Gastrocnemius medialis (tissue), 4 donors: Measurements from ENCODE around the gene SPPL2C. TPM values are rescaled to one million over a fixed set of nuclear protein-coding genes. Genes with fewer than 3 reads are reported as not detected.

Experiments
- ATAC-seq, 2 donors: fragments of 150-250 bp; one replicate each; pipeline ENCODE4 v1.9.1; 2016
- DNase-seq, 2 donors: peaks; one replicate each; pipeline ENCODE4 v3.0.0-alpha.2; 2019
- H3K27ac ChIP-seq, 4 donors: fragments of 200-600 bp; sonication (generic); 1 replicate in 1 of 4; 2 replicates in 3 of 4; pipeline ENCODE4 v1.5.1; 2016 to 2018; ENCODE audit warnings: mild to moderate bottlenecking in 2 of 4, moderate library complexity in 1 of 4
- H3K27me3 ChIP-seq, 3 donors: fragments of 200-600 bp; sonication (generic) in 2 of 3; 1 replicate in 1 of 3; 2 replicates in 2 of 3; pipeline versions ENCODE4 v1.5.1 to v1.6.0; 2016 to 2019; ENCODE audit warnings: mild to moderate bottlenecking in 1 of 3, moderate library complexity in 1 of 3
- H3K36me3 ChIP-seq, 2 donors: fragments of 200-600 bp; sonication (generic) in 1 of 2; one replicate each; pipeline ENCODE4 v1.5.1; 2017 to 2018
- H3K4me1 ChIP-seq, 2 donors: fragments of 200-600 bp; sonication (generic) in 1 of 2; one replicate each; pipeline ENCODE4 v1.5.1; 2016 to 2017; ENCODE audit warnings: mild to moderate bottlenecking in 2 of 2
- H3K4me3 ChIP-seq, 4 donors: fragments of 200-600 bp; sonication (generic) in 3 of 4; 1 replicate in 1 of 4; 2 replicates in 3 of 4; pipeline ENCODE4 v1.5.1; 2016 to 2019; ENCODE audit warnings: mild to moderate bottlenecking in 2 of 4
- H3K9me3 ChIP-seq, 3 donors: fragments of 200-600 bp; sonication (generic) in 2 of 3; 1 replicate in 1 of 3; 2 replicates in 2 of 3; pipeline ENCODE4 v1.5.1; 2016 to 2019
- POLR2A ChIP-seq, 2 donors: fragments of 450-650 bp; IDR thresholded peaks; one replicate each; pipeline ENCODE4 v1.6.1; 2017; ENCODE audit warnings: antibody characterized with exemption in 2 of 2, mild to moderate bottlenecking in 2 of 2, moderate library complexity in 2 of 2
- in situ Hi-C, 4 donors: fragments of 200-750 bp; cut with MboI; loops; one replicate each; pipeline versions ENCODE4 v1.15.0 to v1.8.0; 2017; ENCODE audit warnings: low sequenced_read_pairs in 4 of 4
- intact Hi-C: fragments of 100-400 bp; cut with DNase I; formaldehyde crosslinking; loops from one replicate; pipeline ENCODE4 v1.15.1; 2023; ENCODE audit warnings: low total_unique reads
- total RNA-seq, 4 donors: library from RNA; depleted of rRNA; stranded (reverse); fragments of >200 nt; gene quantifications; one replicate each; pipeline versions ENCODE4 v1.1.0 to v1.2.3, GENCODE V29; 2016
- TF ChIP-seq, protein P1 (sequence below), 5 experiments: fragments of 450-650 bp in 3 of 5; fragments of 200-600 bp in 2 of 5; sonication (generic) in 2 of 5; IDR thresholded peaks in 4 of 5; conservative IDR thresholded peaks in 1 of 5; 1 replicate in 4 of 5; 2 replicates in 1 of 5; pipeline ENCODE4 v1.5.1; 2016 to 2019; ENCODE audit warnings: antibody characterized with exemption in 5 of 5, mild to moderate bottlenecking in 3 of 5, moderate library complexity in 3 of 5

Gene SPPL2C
- total RNA-seq, 4 donors from 2014 or later = not detected

DNA sequence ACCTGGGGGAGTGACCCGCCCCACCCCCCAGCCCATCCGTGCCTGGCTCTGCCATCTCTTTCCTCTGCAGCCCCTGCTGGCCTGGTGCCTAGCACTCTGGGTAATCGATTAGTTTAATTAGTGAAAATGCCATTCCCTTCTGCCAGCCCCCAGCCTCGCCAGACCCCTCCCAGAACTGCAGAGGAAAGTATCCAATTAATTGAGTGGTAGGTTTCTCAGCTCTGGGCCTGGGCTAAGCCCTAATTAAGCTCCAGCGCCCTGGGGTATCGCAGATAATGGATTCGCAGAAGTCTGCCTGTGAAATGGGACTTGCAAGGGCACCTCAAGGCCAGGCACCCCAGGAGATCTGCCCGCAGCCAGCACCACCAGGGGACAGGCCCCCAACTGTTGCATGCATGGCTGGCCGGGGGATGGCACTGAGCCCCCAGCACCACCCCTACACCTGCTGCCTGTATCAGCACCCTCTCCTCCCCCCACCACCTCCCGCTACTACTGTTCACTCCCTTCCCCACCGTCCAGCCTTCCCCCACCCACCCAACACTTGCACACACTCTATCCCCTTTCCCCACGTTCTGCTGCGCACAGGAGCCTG is 19.7 kb upstream of the SPPL2C start:
- no peak for TF ChIP-seq POLR2A (IDR thresholded peaks at IDR 0.05)
- TF ChIP-seq, protein P1, sequence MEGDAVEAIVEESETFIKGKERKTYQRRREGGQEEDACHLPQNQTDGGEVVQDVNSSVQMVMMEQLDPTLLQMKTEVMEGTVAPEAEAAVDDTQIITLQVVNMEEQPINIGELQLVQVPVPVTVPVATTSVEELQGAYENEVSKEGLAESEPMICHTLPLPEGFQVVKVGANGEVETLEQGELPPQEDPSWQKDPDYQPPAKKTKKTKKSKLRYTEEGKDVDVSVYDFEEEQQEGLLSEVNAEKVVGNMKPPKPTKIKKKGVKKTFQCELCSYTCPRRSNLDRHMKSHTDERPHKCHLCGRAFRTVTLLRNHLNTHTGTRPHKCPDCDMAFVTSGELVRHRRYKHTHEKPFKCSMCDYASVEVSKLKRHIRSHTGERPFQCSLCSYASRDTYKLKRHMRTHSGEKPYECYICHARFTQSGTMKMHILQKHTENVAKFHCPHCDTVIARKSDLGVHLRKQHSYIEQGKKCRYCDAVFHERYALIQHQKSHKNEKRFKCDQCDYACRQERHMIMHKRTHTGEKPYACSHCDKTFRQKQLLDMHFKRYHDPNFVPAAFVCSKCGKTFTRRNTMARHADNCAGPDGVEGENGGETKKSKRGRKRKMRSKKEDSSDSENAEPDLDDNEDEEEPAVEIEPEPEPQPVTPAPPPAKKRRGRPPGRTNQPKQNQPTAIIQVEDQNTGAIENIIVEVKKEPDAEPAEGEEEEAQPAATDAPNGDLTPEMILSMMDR (IDR thresholded peaks at IDR 0.05 in 4 of 5, conservative IDR thresholded peaks at IDR 0.05 in 1 of 5) = no peak
- no peaks in the 10 kb centered on the region for H3K9me3 ChIP-seq
- H3K27me3 ChIP-seq = no peaks in the 10 kb centered on the region
- H3K4me3 ChIP-seq = no peak overlapping the region
- in situ Hi-C loops = loop anchor here in 2 of 4 donors (5.0 to 25.0 kb wide), 2 partner anchors 183 to 613 kb away; partner anchors contain the start of gene FMNL1 (in 1 of the 2)
- H3K27ac ChIP-seq = no peak overlapping the region
- no peaks in the 10 kb centered on the region for H3K4me1 ChIP-seq
- no peak for ATAC-seq
- intact Hi-C loops = no loop called here
- no peak for DNase-seq
- H3K36me3 ChIP-seq = no peaks in the 10 kb centered on the region

DNA sequence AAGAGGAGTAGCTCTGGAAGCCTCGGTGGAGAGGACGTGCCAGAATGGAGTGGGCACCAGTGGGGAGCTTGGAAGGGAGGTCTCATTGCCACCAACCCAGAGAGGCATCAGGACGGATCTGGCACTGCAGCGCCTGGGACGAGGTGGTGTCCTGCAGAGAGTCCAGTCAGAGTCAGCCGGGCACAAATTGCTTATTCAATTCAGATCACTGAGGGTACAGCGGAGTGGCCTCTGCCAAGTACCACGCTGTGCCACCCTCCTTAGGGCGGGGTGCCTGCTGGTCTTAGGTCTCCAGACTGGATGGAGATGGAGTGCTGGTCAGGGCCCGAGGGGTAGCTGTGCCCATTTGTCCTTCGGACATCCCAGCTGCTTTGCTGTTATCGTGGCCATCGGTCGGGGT is 18.9 kb upstream of the SPPL2C start:
- H3K27ac ChIP-seq = no peak overlapping the region
- no peak for ATAC-seq
- TF ChIP-seq POLR2A (IDR thresholded peaks at IDR 0.05) = no peak
- TF ChIP-seq, protein P1 (IDR thresholded peaks at IDR 0.05 in 4 of 5, conservative IDR thresholded peaks at IDR 0.05 in 1 of 5) = no peak
- H3K9me3 ChIP-seq = no peaks in the 10 kb centered on the region
- no peak overlapping the region for H3K4me3 ChIP-seq
- DNase-seq = no peak
- H3K27me3 ChIP-seq = no peaks in the 10 kb centered on the region
- H3K4me1 ChIP-seq = no peaks in the 10 kb centered on the region
- in situ Hi-C loops = loop anchor here in 2 of 4 donors (5.0 to 25.0 kb wide), 2 partner anchors 183 to 613 kb away; partner anchors contain the start of gene FMNL1 (in 1 of the 2)
- no peaks in the 10 kb centered on the region for H3K36me3 ChIP-seq
- intact Hi-C loops = no loop called here

DNA sequence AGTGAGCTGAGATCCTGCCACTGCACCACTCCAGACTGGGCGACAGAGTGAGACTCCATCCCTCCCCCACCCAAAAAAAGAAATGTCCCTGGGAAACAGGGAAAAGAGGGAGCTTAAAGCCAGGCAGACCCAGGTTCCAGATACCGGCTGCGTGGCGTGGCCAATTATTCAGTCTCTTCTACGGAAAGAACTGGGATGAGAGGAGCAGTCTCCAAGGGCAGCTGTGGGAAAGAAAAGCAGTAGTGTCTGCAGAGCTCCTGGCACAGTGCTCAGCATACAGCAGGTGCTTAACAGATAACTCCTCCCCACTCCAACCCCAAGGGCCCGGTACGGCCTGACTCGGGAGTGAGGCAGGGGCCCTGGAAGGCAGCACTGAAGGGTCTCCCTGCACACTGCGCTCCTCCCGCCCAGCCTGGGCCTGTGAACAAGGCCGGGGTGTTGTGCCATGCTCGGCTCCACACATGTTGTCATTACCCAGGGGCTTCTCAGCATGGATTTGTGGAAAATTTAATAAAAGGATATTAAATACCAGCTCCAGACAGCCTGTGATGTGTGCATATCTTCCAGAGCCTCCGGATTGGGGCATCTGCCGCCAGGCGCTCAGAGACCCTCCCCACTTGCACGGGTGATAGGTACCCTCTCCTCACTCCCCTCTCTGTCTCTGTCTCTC is 17.6 kb upstream of the SPPL2C start:
- no peaks in the 10 kb centered on the region for H3K27me3 ChIP-seq
- H3K27ac ChIP-seq = no peak overlapping the region
- no peak for ATAC-seq
- no peaks in the 10 kb centered on the region for H3K4me1 ChIP-seq
- no peaks in the 10 kb centered on the region for H3K9me3 ChIP-seq
- no peak for DNase-seq
- TF ChIP-seq, protein P1 (IDR thresholded peaks at IDR 0.05 in 4 of 5, conservative IDR thresholded peaks at IDR 0.05 in 1 of 5) = no peak
- TF ChIP-seq POLR2A (IDR thresholded peaks at IDR 0.05) = no peak
- intact Hi-C loops (no loop called here), in situ Hi-C loops (loop anchor here in 2 of 4 donors (5.0 to 25.0 kb wide), 2 partner anchors 185 to 615 kb away; partner anchors contain the start of gene FMNL1 (in 1 of the 2))
- no peaks in the 10 kb centered on the region for H3K36me3 ChIP-seq
- no peak overlapping the region for H3K4me3 ChIP-seq

- no peaks in the 10 kb centered on the region for H3K36me3 ChIP-seq
- ATAC-seq = no peak
- intact Hi-C loops = no loop called here
- H3K4me3 ChIP-seq = no peak overlapping the region
- no peaks in the 10 kb centered on the region for H3K9me3 ChIP-seq
- in situ Hi-C loops = loop anchor here in 2 of 4 donors (5.0 to 25.0 kb wide), 2 partner anchors 186 to 616 kb away; partner anchors contain the start of gene FMNL1 (in 1 of the 2)
- H3K27me3 ChIP-seq = no peaks in the 10 kb centered on the region
- H3K27ac ChIP-seq = no peak overlapping the region
- TF ChIP-seq, protein P1 (IDR thresholded peaks at IDR 0.05 in 4 of 5, conservative IDR thresholded peaks at IDR 0.05 in 1 of 5) = no peak
- TF ChIP-seq POLR2A (IDR thresholded peaks at IDR 0.05) = no peak
- H3K4me1 ChIP-seq = no peaks in the 10 kb centered on the region
- DNase-seq = no peak
Observed at GRCh38 chr17:45828171-45828570, 16.5 kb upstream of the SPPL2C start.
